AG04449 (cell line): ENCODE data around the gene RNF141.

Experiments
- CTCF ChIA-PET: fragments of 350-600 bp; formaldehyde crosslinking; extraction: SDS; loops from one replicate; lab custom pipeline; 2021; ENCODE audit warnings: antibody characterized with exemption; lab: Yijun Ruan, JAX
- POLR2A ChIA-PET: fragments of 400-600, 350-600 bp; formaldehyde crosslinking; extraction: SDS; loops from one replicate; lab custom pipeline; 2020; ENCODE audit warnings: antibody characterized with exemption, inconsistent platforms; lab: Yijun Ruan, JAX
- DNase-seq: peaks from one replicate; pipeline ENCODE4 v3.0.0-alpha.2; 2010; ENCODE audit warnings: low read depth, low spot score
- H3K4me3 ChIP-seq: 2 replicates; pipeline ENCODE4 v1.5.1; 2011; ENCODE audit warnings: low read depth, mild to moderate bottlenecking, control low read depth, low read length
- TF ChIP-seq, protein P1 (sequence below): IDR thresholded peaks from one replicate; pipeline ENCODE4 v1.5.1; 2011; ENCODE audit warnings: mild to moderate bottlenecking, moderate library complexity, low read length, control low read depth, inconsistent platforms; ENCODE audit not compliant: insufficient read depth; ENCODE audit errors: missing control alignments

RNF141 gene

GRCh38 chr11:10581481-10582019 is 40.6 kb upstream of the RNF141 start:
- ChIA-PET CTCF (interaction anchor here (1.4 kb wide), 1 partner anchor 40 kb away, joined by 4 read pairs; the partner anchor contains the start of gene RNF141), POLR2A (no interaction called here)
- H3K4me3 ChIP-seq, result no peak overlapping the region
- DNase-seq, result no peak
- TF ChIP-seq, protein P1, sequence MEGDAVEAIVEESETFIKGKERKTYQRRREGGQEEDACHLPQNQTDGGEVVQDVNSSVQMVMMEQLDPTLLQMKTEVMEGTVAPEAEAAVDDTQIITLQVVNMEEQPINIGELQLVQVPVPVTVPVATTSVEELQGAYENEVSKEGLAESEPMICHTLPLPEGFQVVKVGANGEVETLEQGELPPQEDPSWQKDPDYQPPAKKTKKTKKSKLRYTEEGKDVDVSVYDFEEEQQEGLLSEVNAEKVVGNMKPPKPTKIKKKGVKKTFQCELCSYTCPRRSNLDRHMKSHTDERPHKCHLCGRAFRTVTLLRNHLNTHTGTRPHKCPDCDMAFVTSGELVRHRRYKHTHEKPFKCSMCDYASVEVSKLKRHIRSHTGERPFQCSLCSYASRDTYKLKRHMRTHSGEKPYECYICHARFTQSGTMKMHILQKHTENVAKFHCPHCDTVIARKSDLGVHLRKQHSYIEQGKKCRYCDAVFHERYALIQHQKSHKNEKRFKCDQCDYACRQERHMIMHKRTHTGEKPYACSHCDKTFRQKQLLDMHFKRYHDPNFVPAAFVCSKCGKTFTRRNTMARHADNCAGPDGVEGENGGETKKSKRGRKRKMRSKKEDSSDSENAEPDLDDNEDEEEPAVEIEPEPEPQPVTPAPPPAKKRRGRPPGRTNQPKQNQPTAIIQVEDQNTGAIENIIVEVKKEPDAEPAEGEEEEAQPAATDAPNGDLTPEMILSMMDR, result no peak

DNA sequence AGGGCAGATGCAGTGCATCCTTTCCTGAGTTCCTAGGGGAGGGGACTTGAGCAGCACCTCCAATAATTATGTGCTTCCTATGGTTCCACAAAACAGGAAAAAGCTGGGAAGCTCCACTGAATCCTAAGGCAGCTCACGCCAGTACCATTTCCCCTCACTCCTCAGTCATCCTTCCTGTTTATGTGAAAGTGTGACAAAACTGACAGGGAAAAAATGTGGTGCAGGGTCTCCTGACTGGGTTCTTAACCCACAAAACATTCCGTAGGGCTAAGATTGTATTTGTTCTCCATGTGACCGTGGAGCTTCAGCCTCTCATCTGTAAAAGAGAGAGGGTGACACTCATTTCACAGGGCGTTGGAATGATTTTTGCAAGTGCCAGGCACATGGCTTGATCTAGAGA is 39.6 kb upstream of the RNF141 start:
- ChIA-PET CTCF (interaction anchor here (1.4 kb wide), 1 partner anchor 39 kb away, joined by 4 read pairs; the partner anchor contains the start of gene RNF141), POLR2A (no interaction called here)
- TF ChIP-seq, protein P1, result no peak
- no peak overlapping the region for H3K4me3 ChIP-seq
- DNase-seq, result no peak

GRCh38 chr11:10579700-10580099 is 38.7 kb upstream of the RNF141 start:
- TF ChIP-seq, protein P1, result no peak
- CTCF ChIA-PET, result interaction anchor here (1.0 to 1.6 kb wide), 4 partner anchors 11 to 74 kb away, joined by 3 to 4 read pairs (median 3); no protein-coding TSS in a partner anchor
- POLR2A ChIA-PET, result no interaction called here
- H3K4me3 ChIP-seq, result no peak overlapping the region
- DNase-seq, result no peak

GRCh38 chr11:10576035-10576398 is 35.0 kb upstream of the RNF141 start:
- TF ChIP-seq, protein P1, result no peak
- DNase-seq, result no peak
- no peak overlapping the region for H3K4me3 ChIP-seq
- ChIA-PET POLR2A (no interaction called here), CTCF (interaction anchor here (0.9 to 3.3 kb wide), 6 partner anchors 10 to 170 kb away, joined by 3 to 22 read pairs (median 4); partner anchors contain the start of gene RNF141)

GRCh38 chr11:10575346-10576034 is 34.5 kb upstream of the RNF141 start:
- ChIA-PET CTCF (interaction anchor here (0.9 to 3.3 kb wide), 6 partner anchors 10 to 169 kb away, joined by 3 to 22 read pairs (median 4); partner anchors contain the start of gene RNF141), POLR2A (no interaction called here)
- TF ChIP-seq, protein P1, result no peak
- no peak for DNase-seq
- no peak overlapping the region for H3K4me3 ChIP-seq

- TF ChIP-seq, protein P1, result no peak
- ChIA-PET POLR2A (no interaction called here), CTCF (interaction anchor here (0.9 to 1.4 kb wide), 2 partner anchors 9 to 33 kb away, joined by 3 to 7 read pairs; partner anchors contain the start of gene RNF141)
- no peak for DNase-seq
- no peak overlapping the region for H3K4me3 ChIP-seq
These were observed 32.6 kb upstream of the RNF141 start for GRCh38 chr11:10573556-10573955.
